Progenitor cell of endocrine pancreas (in vitro differentiated cells): ENCODE data around the gene TULP1. TPM values are rescaled to one million over a fixed set of nuclear protein-coding genes. Genes with fewer than 3 reads are reported as not detected.
A peak's percentile ranks its signal among the peaks of the same experiment; 100 is the strongest.

Source experiments
- DNase-seq: peaks from one replicate; pipeline ENCODE4 v3.0.0; 2021; ENCODE audit warnings: low spot score; ENCODE audit not compliant: unreplicated experiment
- H3K27ac Mint-ChIP-seq: 2 replicates; pipeline ENCODE4 v1.8.0; 2021; ENCODE audit warnings: mild to moderate bottlenecking, moderate library complexity, mixed read lengths
- H3K27me3 Mint-ChIP-seq: 2 replicates; pipeline ENCODE4 v1.8.0; 2021; ENCODE audit warnings: mixed read lengths
- H3K36me3 Mint-ChIP-seq: 2 replicates; pipeline ENCODE4 v1.8.0; 2022; ENCODE audit warnings: mixed read lengths; ENCODE audit not compliant: insufficient read depth
- H3K4me1 Mint-ChIP-seq: 2 replicates; pipeline ENCODE4 v1.8.0; 2021; ENCODE audit warnings: low read depth, mixed read lengths
- H3K4me3 Mint-ChIP-seq: 2 replicates; pipeline ENCODE4 v1.8.0; 2021; ENCODE audit warnings: low read depth, mild to moderate bottlenecking, moderate library complexity, mixed read lengths
- H3K9me3 Mint-ChIP-seq: 2 replicates; pipeline ENCODE4 v1.8.0; 2021; ENCODE audit warnings: low read depth, mixed read lengths
- CTCF ChIP-seq: fragments of 200-600 bp; sonication (generic); IDR thresholded peaks from one replicate; pipeline ENCODE4 v1.5.0; 2021; ENCODE audit warnings: antibody characterized with exemption, mild to moderate bottlenecking; ENCODE audit not compliant: unreplicated experiment
- total RNA-seq: library from RNA; stranded (reverse); gene quantifications from 2 replicates; pipeline ENCODE4 v1.2.1, GENCODE V29; 2021

The TULP1 gene
- total RNA-seq, 1 donor from 2014 or later: 0.22 TPM

- Mint-ChIP-seq H3K4me1 (peaks cover 7% of the 10 kb centered on the region), H3K27me3 (peaks cover 46% of the 10 kb centered on the region), H3K4me3 (no peak overlapping the region), H3K27ac (no peak overlapping the region), H3K36me3 (no peaks in the 10 kb centered on the region), H3K9me3 (no peaks in the 10 kb centered on the region)
- TF ChIP-seq CTCF: no peak
- DNase-seq: no peak
Observed at GRCh38 chr6:35503534-35503933, 9.2 kb downstream of the TULP1 start.

- peaks cover 10% of the 10 kb centered on the region for H3K4me1 Mint-ChIP-seq
- peaks cover 38% of the 10 kb centered on the region for H3K27me3 Mint-ChIP-seq
- no peak for DNase-seq
- H3K9me3 Mint-ChIP-seq: no peaks in the 10 kb centered on the region
- no peak for TF ChIP-seq CTCF
- H3K36me3 Mint-ChIP-seq: no peaks in the 10 kb centered on the region
- no peak overlapping the region for H3K4me3 Mint-ChIP-seq
- no peak overlapping the region for H3K27ac Mint-ChIP-seq
Observed at GRCh38 chr6:35501784-35502183, 10.9 kb downstream of the TULP1 start.

GRCh38 chr6:35500782-35501181, 11.9 kb downstream of the TULP1 start:
- TF ChIP-seq CTCF: no peak
- Mint-ChIP-seq H3K4me1 (peaks cover 10% of the 10 kb centered on the region), H3K9me3 (no peaks in the 10 kb centered on the region)

GRCh38 chr6:35499372-35499771, 13.3 kb downstream of the TULP1 start:
- H3K4me3 Mint-ChIP-seq: no peak overlapping the region
- no peak overlapping the region for H3K27ac Mint-ChIP-seq
- no peak for TF ChIP-seq CTCF
- no peaks in the 10 kb centered on the region for H3K36me3 Mint-ChIP-seq
- H3K4me1 Mint-ChIP-seq: peaks cover 13% of the 10 kb centered on the region
- H3K9me3 Mint-ChIP-seq: no peaks in the 10 kb centered on the region
- peaks cover 24% of the 10 kb centered on the region for H3K27me3 Mint-ChIP-seq
- DNase-seq: no peak

More at GRCh38 chr6:35500782-35501181, 11.9 kb downstream of the TULP1 start:
- DNase-seq: no peak
- Mint-ChIP-seq H3K27me3 (peaks cover 31% of the 10 kb centered on the region), H3K36me3 (no peaks in the 10 kb centered on the region), H3K27ac (no peak overlapping the region), H3K4me3 (no peak overlapping the region)

- Mint-ChIP-seq H3K27me3 (peaks cover 24% of the 10 kb centered on the region), H3K9me3 (no peaks in the 10 kb centered on the region), H3K27ac (peak overlapping the region; percentile 93), H3K36me3 (no peaks in the 10 kb centered on the region), H3K4me1 (peaks cover 18% of the 10 kb centered on the region), H3K4me3 (peak overlapping the region; percentile 75)
- TF ChIP-seq CTCF: no peak
- DNase-seq: no peak
Observed at GRCh38 chr6:35498422-35499067, 14.2 kb downstream of the TULP1 start.
